ENCODE measurements around the gene ZSWIM6. TPM values are rescaled to one million over a fixed set of nuclear protein-coding genes. Genes with fewer than 3 reads are reported as not detected.

Gene ZSWIM6
- total RNA-seq, 2 experiments from 2014 or later, result 4.1 TPM

- Mint-ChIP-seq H3K4me1 (ENCODE audit: low read depth) (no peaks in the 10 kb centered on the region), H3K27me3 (peaks cover 7% of the 10 kb centered on the region), H3K4me3 (no peak overlapping the region), H3K36me3 (ENCODE audit: low read depth) (no peaks in the 10 kb centered on the region), H3K27ac (no peak overlapping the region), H3K9me3 (no peaks in the 10 kb centered on the region)
- no peak for DNase-seq
- intact Hi-C loops (cut with DNase I, micrococcal nuclease), result no loop called here
- CTCF ChIA-PET, result no interaction called here
- Histone ChIP-seq H3K27ac (ENCODE audit: low read depth in 1 of 2, low read length in 2 of 2) (no peak overlapping the region), H3K36me3 (ENCODE audit: insufficient read depth, low read length) (no peaks in the 10 kb centered on the region), H3K27me3 (ENCODE audit: control insufficient read depth in 1 of 2, insufficient read depth in 2 of 2, low read length in 2 of 2) (peaks cover 0 to under 1% of the 10 kb centered on the region in 2 experiments), H3K4me1 (ENCODE audit: insufficient read depth, low read length) (no peaks in the 10 kb centered on the region), H3K9me3 (ENCODE audit: control insufficient read depth in 1 of 2, insufficient read depth in 1 of 2, low read length in 2 of 2) (no peaks in the 10 kb centered on the region), H3K4me3 (ENCODE audit: low read length) (no peak overlapping the region)
- no peak for TF ChIP-seq CTCF (IDR thresholded peaks at IDR 0.05)
- no peak for ATAC-seq (ENCODE audit: poor library complexity)
- POLR2A ChIA-PET, result no interaction called here
These were observed 30.5 kb upstream of the ZSWIM6 start for GRCh38 chr5:61301341-61302199.

- no peaks in the 10 kb centered on the region for H3K4me1 Mint-ChIP-seq (ENCODE audit: low read depth)
- Histone ChIP-seq H3K9me3 (ENCODE audit: control insufficient read depth in 1 of 2, insufficient read depth in 1 of 2, low read length in 2 of 2) (no peaks in the 10 kb centered on the region), H3K4me1 (ENCODE audit: insufficient read depth, low read length) (no peaks in the 10 kb centered on the region), H3K36me3 (ENCODE audit: insufficient read depth, low read length) (no peaks in the 10 kb centered on the region), H3K4me3 (ENCODE audit: low read length) (no peak overlapping the region), H3K27me3 (ENCODE audit: control insufficient read depth in 1 of 2, insufficient read depth in 2 of 2, low read length in 2 of 2) (peaks cover 0 to 5% of the 10 kb centered on the region in 2 experiments), H3K27ac (ENCODE audit: low read depth in 1 of 2, low read length in 2 of 2) (no peak overlapping the region)
- H3K36me3 Mint-ChIP-seq (ENCODE audit: low read depth), result no peaks in the 10 kb centered on the region
- DNase-seq, result no peak
- TF ChIP-seq CTCF (IDR thresholded peaks at IDR 0.05), result no peak
- ATAC-seq (ENCODE audit: poor library complexity), result no peak
- H3K9me3 Mint-ChIP-seq, result no peaks in the 10 kb centered on the region
- H3K27ac Mint-ChIP-seq, result no peak overlapping the region
- CTCF ChIA-PET, result no interaction called here
- intact Hi-C loops (cut with DNase I, micrococcal nuclease), result no loop called here
- POLR2A ChIA-PET, result no interaction called here
- no peak overlapping the region for H3K4me3 Mint-ChIP-seq
- peaks cover 7% of the 10 kb centered on the region for H3K27me3 Mint-ChIP-seq
These were observed 29.9 kb upstream of the ZSWIM6 start for GRCh38 chr5:61302200-61302563.

GRCh38 chr5:61303346-61303745 is 28.7 kb upstream of the ZSWIM6 start:
- Histone ChIP-seq H3K4me3 (ENCODE audit: low read length) (no peak overlapping the region), H3K36me3 (ENCODE audit: insufficient read depth, low read length) (no peaks in the 10 kb centered on the region), H3K4me1 (ENCODE audit: insufficient read depth, low read length) (no peaks in the 10 kb centered on the region), H3K27me3 (ENCODE audit: control insufficient read depth in 1 of 2, insufficient read depth in 2 of 2, low read length in 2 of 2) (peaks cover 0 to 8% of the 10 kb centered on the region in 2 experiments), H3K27ac (ENCODE audit: low read depth in 1 of 2, low read length in 2 of 2) (no peak overlapping the region), H3K9me3 (ENCODE audit: control insufficient read depth in 1 of 2, insufficient read depth in 1 of 2, low read length in 2 of 2) (no peaks in the 10 kb centered on the region)
- no peak for DNase-seq
- no peaks in the 10 kb centered on the region for H3K36me3 Mint-ChIP-seq (ENCODE audit: low read depth)
- H3K27ac Mint-ChIP-seq, result no peak overlapping the region
- H3K27me3 Mint-ChIP-seq, result peaks cover 8% of the 10 kb centered on the region
- H3K4me1 Mint-ChIP-seq (ENCODE audit: low read depth), result no peaks in the 10 kb centered on the region
- intact Hi-C loops (cut with DNase I, micrococcal nuclease), result no loop called here
- no peaks in the 10 kb centered on the region for H3K9me3 Mint-ChIP-seq
- TF ChIP-seq CTCF (IDR thresholded peaks at IDR 0.05), result no peak
- ChIA-PET POLR2A (no interaction called here), CTCF (no interaction called here)
- no peak overlapping the region for H3K4me3 Mint-ChIP-seq
- no peak for ATAC-seq (ENCODE audit: poor library complexity)
